Measurements from ENCODE around the gene SHISA5. TPM values are rescaled to one million over a fixed set of nuclear protein-coding genes. Genes with fewer than 3 reads are reported as not detected.

SHISA5 gene
- total and polyA plus RNA-seq, 4 donors: 40.9 to 123 (median 120) TPM

Small RNAs within 50 kb of the gene (small RNA-seq; reads per million reads assigned to genes)
- gene MIR6823 (ENCODE audit: low replicate concordance): not detected

Other genes with a start within 250 kb of the SHISA5 start
- 10 to 100 TPM; 18.3 to 30.0 TPM for gene NME6, start 202.8 kb downstream of the SHISA5 start, total RNA-seq
- 10 to 100 TPM; 20.6 to 27.6 TPM for gene NME6, start 202.8 kb downstream of the SHISA5 start, polyA plus RNA-seq (ENCODE audit: insufficient read length in 2 of 2)
- gene SPINK8, start 170.5 kb downstream of the SHISA5 start, total RNA-seq: 1 to 10 TPM in 1 of 2 donors, not detected in 1; 1.0 TPM
- 1 to 10 TPM; 1.5 to 1.6 TPM for gene SPINK8, start 170.5 kb downstream of the SHISA5 start, polyA plus RNA-seq (ENCODE audit: insufficient read length in 2 of 2)
- gene FBXW12, start 132.0 kb downstream of the SHISA5 start, total RNA-seq: under 1 TPM; 0.61 to 0.99 TPM
- gene FBXW12, start 132.0 kb downstream of the SHISA5 start, polyA plus RNA-seq (ENCODE audit: insufficient read length in 2 of 2): 1 to 10 TPM in 1 of 2 donors, under 1 TPM in 1; 0.54 to 1.5 TPM
- 10 to 100 TPM; 37.6 to 70.9 TPM for gene PLXNB1, start 74.1 kb downstream of the SHISA5 start, total RNA-seq
- 100 to 1,000 TPM; 123 to 133 TPM for gene PLXNB1, start 74.1 kb downstream of the SHISA5 start, polyA plus RNA-seq (ENCODE audit: insufficient read length in 2 of 2)
- gene CCDC51, start 64.1 kb downstream of the SHISA5 start, total RNA-seq: 10 to 100 TPM; 10.9 to 24.6 TPM
- 10 to 100 TPM; 18.4 to 19.5 TPM for gene CCDC51, start 64.1 kb downstream of the SHISA5 start, polyA plus RNA-seq (ENCODE audit: insufficient read length in 2 of 2)
- gene TMA7, start 63.9 kb downstream of the SHISA5 start, total RNA-seq: 100 to 1,000 TPM; 120 to 435 TPM
- gene TMA7, start 63.9 kb downstream of the SHISA5 start, polyA plus RNA-seq (ENCODE audit: insufficient read length in 2 of 2): 100 to 1,000 TPM; 326 to 336 TPM
- 1 to 10 TPM; 5.5 to 7.9 TPM for gene ATRIP, start 57.4 kb downstream of the SHISA5 start, total RNA-seq
- 10 to 100 TPM; 11.2 to 12.8 TPM for gene ATRIP, start 57.4 kb downstream of the SHISA5 start, polyA plus RNA-seq (ENCODE audit: insufficient read length in 2 of 2)
- 10 to 100 TPM; 13.2 to 15.3 TPM for gene PFKFB4, start 52.6 kb upstream of the SHISA5 start, total RNA-seq
- gene PFKFB4, start 52.6 kb upstream of the SHISA5 start, polyA plus RNA-seq (ENCODE audit: insufficient read length in 2 of 2): 10 to 100 TPM; 14.1 to 18.3 TPM
- under 1 TPM in 1 of 2 donors, not detected in 1; 0.77 TPM for gene UCN2, start 59.6 kb upstream of the SHISA5 start, total RNA-seq
- gene UCN2, start 59.6 kb upstream of the SHISA5 start, polyA plus RNA-seq (ENCODE audit: insufficient read length in 2 of 2): under 1 TPM; 0.29 to 0.32 TPM
- 10 to 100 TPM in 1 of 2 donors, 1 to 10 TPM in 1; 8.4 to 28.6 TPM for gene COL7A1, start 91.2 kb upstream of the SHISA5 start, total RNA-seq
- gene COL7A1, start 91.2 kb upstream of the SHISA5 start, polyA plus RNA-seq (ENCODE audit: insufficient read length in 2 of 2): 10 to 100 TPM; 21.4 to 30.9 TPM
- gene UQCRC1, start 105.5 kb upstream of the SHISA5 start, total RNA-seq: 100 to 1,000 TPM; 147 to 186 TPM
- gene UQCRC1, start 105.5 kb upstream of the SHISA5 start, polyA plus RNA-seq (ENCODE audit: insufficient read length in 2 of 2): 100 to 1,000 TPM; 268 to 286 TPM
- under 1 TPM in 1 of 2 donors, not detected in 1; 0.22 TPM for gene TMEM89, start 117.6 kb upstream of the SHISA5 start, total RNA-seq
- gene TMEM89, start 117.6 kb upstream of the SHISA5 start, polyA plus RNA-seq (ENCODE audit: insufficient read length in 2 of 2): under 1 TPM in 1 of 2 donors, not detected in 1; 0.24 TPM
- 10 to 100 TPM; 11.7 to 27.5 TPM for gene SLC26A6, start 131.3 kb upstream of the SHISA5 start, total RNA-seq
- 10 to 100 TPM; 17.8 to 25.6 TPM for gene SLC26A6, start 131.3 kb upstream of the SHISA5 start, polyA plus RNA-seq (ENCODE audit: insufficient read length in 2 of 2)
- 10 to 100 TPM in 1 of 2 donors, 1 to 10 TPM in 1; 6.0 to 10.3 TPM for gene CELSR3, start 158.7 kb upstream of the SHISA5 start, total RNA-seq
- 10 to 100 TPM; 25.7 to 26.1 TPM for gene CELSR3, start 158.7 kb upstream of the SHISA5 start, polyA plus RNA-seq (ENCODE audit: insufficient read length in 2 of 2)
- gene NCKIPSD, start 181.7 kb upstream of the SHISA5 start, total RNA-seq: 10 to 100 TPM; 13.1 to 17.9 TPM
- gene NCKIPSD, start 181.7 kb upstream of the SHISA5 start, polyA plus RNA-seq (ENCODE audit: insufficient read length in 2 of 2): 10 to 100 TPM; 18.6 to 25.7 TPM
- 100 to 1,000 TPM in 1 of 2 donors, 10 to 100 TPM in 1; 67.0 to 113 TPM for gene IP6K2, start 213.0 kb upstream of the SHISA5 start, total RNA-seq
- gene IP6K2, start 213.0 kb upstream of the SHISA5 start, polyA plus RNA-seq (ENCODE audit: insufficient read length in 2 of 2): 100 to 1,000 TPM; 183 to 202 TPM

Measured in spinal cord (tissue), 4 donors.